Nephron progenitor cell (in vitro differentiated cells): ENCODE results near the gene UMOD.
"Not testable (repeated sequence)": the region's sequence is repeated elsewhere in the genome, so short reads cannot be mapped to it uniquely, and the experiment has no call there.

Experiments used
- DNase-seq: peaks from one replicate; pipeline ENCODE4 v3.0.0; 2021
- H3K27ac Mint-ChIP-seq: 2 replicates; pipeline ENCODE4 v1.8.0; 2021; ENCODE audit warnings: mild to moderate bottlenecking, moderate library complexity, mixed read lengths
- H3K27me3 Mint-ChIP-seq: 2 replicates; pipeline ENCODE4 v1.8.0; 2021; ENCODE audit warnings: mild to moderate bottlenecking, low read depth, mixed read lengths; ENCODE audit not compliant: poor library complexity
- H3K36me3 Mint-ChIP-seq: 2 replicates; pipeline ENCODE4 v1.8.0; 2021; ENCODE audit warnings: low read depth, mixed read lengths
- H3K4me1 Mint-ChIP-seq: 2 replicates; pipeline ENCODE4 v1.8.0; 2021; ENCODE audit warnings: mixed read lengths
- H3K4me3 Mint-ChIP-seq: 2 replicates; pipeline ENCODE4 v1.8.0; 2021; ENCODE audit warnings: mild to moderate bottlenecking, moderate library complexity, mixed read lengths
- H3K9me3 Mint-ChIP-seq: 2 replicates; pipeline ENCODE4 v1.8.0; 2021; ENCODE audit warnings: mild to moderate bottlenecking, moderate library complexity, mixed read lengths
- TF ChIP-seq, protein P1 (sequence below): fragments of 200-600 bp; sonication (generic); IDR thresholded peaks from 2 replicates; pipeline ENCODE4 v1.5.0; 2021; ENCODE audit warnings: antibody characterized with exemption

UMOD gene

DNA sequence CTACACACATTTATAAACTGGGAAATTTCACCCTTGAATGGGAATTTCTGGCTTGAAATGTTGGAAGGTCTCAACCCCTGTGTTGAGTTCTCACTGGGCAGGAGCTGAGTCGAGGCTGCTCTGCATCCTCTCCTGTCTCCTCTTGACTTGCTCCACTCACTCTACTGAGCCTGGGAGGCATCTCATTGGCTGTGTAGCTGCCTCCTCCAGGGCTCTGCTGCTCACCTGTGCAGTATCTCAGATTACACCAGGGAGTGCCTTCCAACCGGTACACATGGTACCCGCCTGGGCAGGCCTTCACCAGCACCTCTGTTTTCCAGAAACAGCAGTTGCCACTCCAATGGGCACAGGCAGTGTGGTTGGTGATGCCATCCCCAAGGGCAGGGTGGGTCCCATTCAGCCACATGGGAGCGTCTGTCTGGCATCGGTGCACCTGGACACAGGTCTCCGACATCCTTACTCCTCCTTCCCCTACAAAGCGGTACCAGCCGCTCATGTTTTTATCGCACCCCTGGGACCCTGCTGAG is 28.9 kb downstream of the UMOD start:
- Mint-ChIP-seq H3K9me3 (no peaks in the 10 kb centered on the region), H3K4me1 (no peaks in the 10 kb centered on the region), H3K27ac (no peak overlapping the region), H3K27me3 (peaks cover 16% of the 10 kb centered on the region), H3K4me3 (no peak overlapping the region), H3K36me3 (no peaks in the 10 kb centered on the region)
- TF ChIP-seq, protein P1, sequence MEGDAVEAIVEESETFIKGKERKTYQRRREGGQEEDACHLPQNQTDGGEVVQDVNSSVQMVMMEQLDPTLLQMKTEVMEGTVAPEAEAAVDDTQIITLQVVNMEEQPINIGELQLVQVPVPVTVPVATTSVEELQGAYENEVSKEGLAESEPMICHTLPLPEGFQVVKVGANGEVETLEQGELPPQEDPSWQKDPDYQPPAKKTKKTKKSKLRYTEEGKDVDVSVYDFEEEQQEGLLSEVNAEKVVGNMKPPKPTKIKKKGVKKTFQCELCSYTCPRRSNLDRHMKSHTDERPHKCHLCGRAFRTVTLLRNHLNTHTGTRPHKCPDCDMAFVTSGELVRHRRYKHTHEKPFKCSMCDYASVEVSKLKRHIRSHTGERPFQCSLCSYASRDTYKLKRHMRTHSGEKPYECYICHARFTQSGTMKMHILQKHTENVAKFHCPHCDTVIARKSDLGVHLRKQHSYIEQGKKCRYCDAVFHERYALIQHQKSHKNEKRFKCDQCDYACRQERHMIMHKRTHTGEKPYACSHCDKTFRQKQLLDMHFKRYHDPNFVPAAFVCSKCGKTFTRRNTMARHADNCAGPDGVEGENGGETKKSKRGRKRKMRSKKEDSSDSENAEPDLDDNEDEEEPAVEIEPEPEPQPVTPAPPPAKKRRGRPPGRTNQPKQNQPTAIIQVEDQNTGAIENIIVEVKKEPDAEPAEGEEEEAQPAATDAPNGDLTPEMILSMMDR: no peak
- DNase-seq: no peak

DNA sequence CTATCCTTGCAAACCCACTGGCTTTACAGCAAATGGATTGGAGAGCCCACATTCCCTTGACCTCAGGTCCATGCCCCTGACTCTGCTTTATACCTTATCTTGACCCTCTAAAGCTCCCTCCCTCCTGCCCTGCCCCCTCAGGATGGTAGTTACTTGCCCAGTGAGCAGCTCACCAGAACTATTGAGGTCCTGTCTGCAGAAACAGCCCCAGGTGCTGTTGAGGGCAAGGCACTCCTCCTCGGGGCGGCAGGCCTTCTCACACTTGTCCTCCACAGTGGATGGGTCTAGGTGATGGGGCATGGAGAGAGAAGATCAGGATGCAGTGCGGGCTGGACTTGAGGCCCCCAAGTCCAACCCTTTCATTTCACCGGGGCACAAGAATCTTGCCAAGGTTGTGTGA is 29.8 kb downstream of the UMOD start:
- TF ChIP-seq, protein P1: no peak
- H3K36me3 Mint-ChIP-seq: no peaks in the 10 kb centered on the region
- no peak overlapping the region for H3K27ac Mint-ChIP-seq
- H3K4me3 Mint-ChIP-seq: no peak overlapping the region
- no peaks in the 10 kb centered on the region for H3K4me1 Mint-ChIP-seq
- H3K9me3 Mint-ChIP-seq: no peaks in the 10 kb centered on the region
- no peak for DNase-seq
- peaks cover 24% of the 10 kb centered on the region for H3K27me3 Mint-ChIP-seq

DNA sequence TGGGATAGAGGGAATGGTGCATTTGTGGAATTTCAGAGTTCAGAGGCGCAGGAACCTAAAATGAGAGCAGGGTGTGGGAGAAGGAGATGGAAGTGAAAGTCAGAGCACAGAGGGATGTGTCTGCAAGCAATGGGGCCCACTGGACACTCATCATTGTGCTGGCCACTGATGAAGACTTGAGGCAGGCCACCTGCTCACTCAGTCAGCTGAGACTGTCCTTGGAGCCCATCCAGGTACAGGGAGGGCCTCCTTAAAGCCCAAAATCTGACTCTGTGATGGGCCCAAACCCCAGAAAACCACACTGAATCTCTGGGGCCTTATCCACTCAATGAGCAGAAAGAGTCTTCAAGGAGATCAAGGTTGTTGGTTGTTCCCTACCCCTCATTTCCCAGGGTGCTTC is 30.8 kb downstream of the UMOD start:
- Mint-ChIP-seq H3K27me3 (peaks cover 29% of the 10 kb centered on the region), H3K4me3 (no peak overlapping the region)
- TF ChIP-seq, protein P1: no peak

DNA sequence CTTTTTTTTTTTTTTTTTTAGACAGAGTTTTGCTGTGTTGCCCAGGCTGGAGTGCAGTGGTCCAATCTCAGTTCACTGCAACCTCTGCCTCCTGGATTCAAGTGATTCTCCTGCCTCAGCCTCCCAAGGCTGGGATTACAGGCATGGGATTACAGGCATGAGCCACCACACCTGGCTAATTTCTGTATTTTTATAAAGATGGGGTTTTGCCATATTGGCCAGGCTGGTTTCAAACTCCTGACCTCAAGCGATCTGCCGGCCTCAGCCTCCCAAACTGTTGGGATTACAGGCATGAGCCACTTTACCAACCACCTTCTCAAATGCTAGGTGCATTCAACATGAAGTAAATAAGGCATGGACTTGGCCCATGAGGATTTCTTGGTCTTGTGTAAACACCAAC is 31.5 kb downstream of the UMOD start:
- H3K4me3 Mint-ChIP-seq, H3K4me1 Mint-ChIP-seq, H3K36me3 Mint-ChIP-seq, H3K9me3 Mint-ChIP-seq, H3K27ac Mint-ChIP-seq, DNase-seq: not testable (repeated sequence)
- H3K27me3 Mint-ChIP-seq: peaks cover 35% of the 10 kb centered on the region

More for the DNA sequence above, 30.8 kb downstream of the UMOD start:
- no peak overlapping the region for H3K27ac Mint-ChIP-seq
- no peaks in the 10 kb centered on the region for H3K36me3 Mint-ChIP-seq
- no peaks in the 10 kb centered on the region for H3K9me3 Mint-ChIP-seq
- no peaks in the 10 kb centered on the region for H3K4me1 Mint-ChIP-seq
- no peak for DNase-seq

DNA sequence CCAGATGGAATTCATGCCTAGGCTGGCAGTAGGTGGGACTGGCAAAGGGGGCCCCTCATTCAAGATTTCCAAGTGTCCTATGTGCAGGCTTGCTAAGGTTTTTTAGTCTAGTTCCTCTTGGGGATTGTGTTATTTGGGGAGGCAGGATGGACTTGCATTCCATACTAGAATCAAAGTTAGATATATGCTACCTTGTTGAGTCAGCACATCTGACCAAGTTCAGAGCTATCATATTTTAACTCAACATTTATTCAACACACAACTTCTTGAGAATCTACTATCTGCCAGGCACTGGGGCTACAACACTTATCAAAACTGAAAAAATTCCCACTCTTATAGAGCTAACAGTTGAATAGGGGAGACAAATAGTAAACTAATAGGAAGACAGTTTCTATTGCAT is 31.9 kb downstream of the UMOD start:
- Mint-ChIP-seq H3K27ac (no peak overlapping the region), H3K9me3 (no peaks in the 10 kb centered on the region), H3K27me3 (peaks cover 37% of the 10 kb centered on the region), H3K4me1 (no peaks in the 10 kb centered on the region), H3K36me3 (no peaks in the 10 kb centered on the region), H3K4me3 (no peak overlapping the region)
- DNase-seq: no peak
- TF ChIP-seq, protein P1: no peak

DNA sequence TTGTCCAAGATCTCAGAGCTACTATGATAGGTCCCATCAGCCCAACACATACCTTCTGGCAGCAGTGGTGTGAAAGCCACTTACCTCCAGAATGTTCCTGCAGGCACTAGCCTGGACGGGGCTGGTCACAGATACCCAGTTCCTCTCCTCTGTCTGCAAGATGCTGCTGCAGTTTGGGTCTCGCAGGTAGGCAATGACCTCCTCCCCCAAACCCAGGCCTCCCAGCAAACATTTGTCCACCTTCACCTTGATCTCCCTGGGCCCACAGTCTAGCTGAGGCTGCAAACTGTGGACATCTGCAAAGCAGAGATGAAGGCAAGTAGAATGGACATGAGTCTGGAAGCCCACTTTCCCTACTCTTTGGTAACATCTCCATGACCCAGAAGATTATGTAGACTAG is 32.3 kb downstream of the UMOD start:
- TF ChIP-seq, protein P1: no peak
- Mint-ChIP-seq H3K9me3 (no peaks in the 10 kb centered on the region), H3K27ac (no peak overlapping the region), H3K4me1 (no peaks in the 10 kb centered on the region), H3K36me3 (no peaks in the 10 kb centered on the region), H3K27me3 (peaks cover 37% of the 10 kb centered on the region), H3K4me3 (no peak overlapping the region)
- no peak for DNase-seq
